HG02610 (cell line): Measurements from ENCODE around the gene ENOX2.
"Not testable (repeated sequence)": the region's sequence is repeated elsewhere in the genome, so short reads cannot be mapped to it uniquely, and the experiment has no call there.

Experiments used
- ATAC-seq: cut with Tn5 transposase; IDR thresholded peaks from one replicate; pipeline ENCODE4 v1.9.1; 2021; ENCODE audit warnings: mild to moderate bottlenecking, moderate library complexity; ENCODE audit not compliant: unreplicated experiment

The ENOX2 gene

GRCh38 chrX:130829526-130830515 is 73.2 kb downstream of the ENOX2 start:
- ATAC-seq = no peak

GRCh38 chrX:130828641-130829040 is 74.4 kb downstream of the ENOX2 start:
- ATAC-seq = no peak

- ATAC-seq = no peak
Measured at GRCh38 chrX:130827648-130828047, 75.4 kb downstream of the ENOX2 start.

- no peak for ATAC-seq
Measured at GRCh38 chrX:130826249-130826648, 76.8 kb downstream of the ENOX2 start.

- no peak for ATAC-seq
Measured at GRCh38 chrX:130825525-130825924, 77.5 kb downstream of the ENOX2 start.

- ATAC-seq = not testable (repeated sequence)
Measured at GRCh38 chrX:130819367-130819766, 83.6 kb downstream of the ENOX2 start.

- not testable (repeated sequence) for ATAC-seq
Measured at GRCh38 chrX:130813932-130814331, 89.1 kb downstream of the ENOX2 start.

- ATAC-seq = no peak
Measured at GRCh38 chrX:130810561-130810960, 92.4 kb downstream of the ENOX2 start.

GRCh38 chrX:130805903-130806302 is 97.1 kb downstream of the ENOX2 start:
- ATAC-seq = no peak

- ATAC-seq = no peak
Measured at GRCh38 chrX:130803537-130803936, 99.5 kb downstream of the ENOX2 start.

GRCh38 chrX:130801901-130802300 is 101.1 kb downstream of the ENOX2 start:
- ATAC-seq = no peak

GRCh38 chrX:130799393-130799792 is 103.6 kb downstream of the ENOX2 start:
- ATAC-seq = no peak

GRCh38 chrX:130793975-130794374 is 109.0 kb downstream of the ENOX2 start:
- no peak for ATAC-seq

- not testable (repeated sequence) for ATAC-seq
Measured at GRCh38 chrX:130791870-130792269, 111.1 kb downstream of the ENOX2 start.

- ATAC-seq = no peak
Measured at GRCh38 chrX:130789793-130790192, 113.2 kb downstream of the ENOX2 start.

- no peak for ATAC-seq
Measured at GRCh38 chrX:130788786-130789581, 114.0 kb downstream of the ENOX2 start.

- no peak for ATAC-seq
Measured at GRCh38 chrX:130786030-130786429, 117.0 kb downstream of the ENOX2 start.

GRCh38 chrX:130778773-130779172 is 124.2 kb downstream of the ENOX2 start:
- ATAC-seq = no peak

GRCh38 chrX:130775849-130776248 is 127.2 kb downstream of the ENOX2 start:
- no peak for ATAC-seq

- ATAC-seq = no peak
Measured at GRCh38 chrX:130772776-130773143, 130.2 kb downstream of the ENOX2 start.

GRCh38 chrX:130772105-130772775 is 130.8 kb downstream of the ENOX2 start:
- ATAC-seq = no peak
